Bronchial epithelial cell (primary cell): ENCODE results near the gene PIP5K1B. TPM values are rescaled to one million over a fixed set of nuclear protein-coding genes. Genes with fewer than 3 reads are reported as not detected.
A peak's percentile ranks its signal among the peaks of the same experiment; 100 is the strongest.

Experiments used
- DNase-seq: peaks from one replicate; pipeline ENCODE4 v3.0.0-alpha.2; 2010; ENCODE audit warnings: low read depth
- FAIRE-seq: peaks from 2 replicates; lab custom pipeline; 2011; peaks lifted over from hg19 to GRCh38; lab: Jason Lieb, UNC
- H3K27me3 ChIP-seq: 2 replicates; pipeline ENCODE4 v1.5.1; 2011; ENCODE audit warnings: low read length; ENCODE audit not compliant: control insufficient read depth, insufficient read depth
- H3K36me3 ChIP-seq: 2 replicates; pipeline ENCODE4 v1.5.1; 2011; ENCODE audit warnings: low read length; ENCODE audit not compliant: control insufficient read depth, insufficient read depth
- H3K4me3 ChIP-seq: 2 replicates; pipeline ENCODE4 v1.5.1; 2011; ENCODE audit warnings: mild to moderate bottlenecking, low read depth, low read length, control low read depth
- CTCF ChIP-seq: IDR thresholded peaks from 2 replicates; pipeline ENCODE4 v1.5.1; 2011; ENCODE audit warnings: mild to moderate bottlenecking, moderate library complexity, low read length, control low read depth, inconsistent platforms; ENCODE audit not compliant: insufficient read depth, severe bottlenecking
- total RNA-seq: library from RNA; depleted of rRNA; stranded (reverse); fragments of >200 nt; gene quantifications from 2 replicates; pipeline ENCODE4 v1.2.1, GENCODE V29; 2014

PIP5K1B gene
- total RNA-seq, 1 donor from 2014 or later = 2.9 TPM

- no peaks in the 10 kb centered on the region for H3K27me3 ChIP-seq
- TF ChIP-seq CTCF = no peak
- no peaks in the 10 kb centered on the region for H3K36me3 ChIP-seq
- peak; percentile 12 for DNase-seq
- H3K4me3 ChIP-seq = no peak overlapping the region
- FAIRE-seq = no peak
These were observed 45.7 kb downstream of the PIP5K1B start for GRCh38 chr9:68750786-68751185.

DNA sequence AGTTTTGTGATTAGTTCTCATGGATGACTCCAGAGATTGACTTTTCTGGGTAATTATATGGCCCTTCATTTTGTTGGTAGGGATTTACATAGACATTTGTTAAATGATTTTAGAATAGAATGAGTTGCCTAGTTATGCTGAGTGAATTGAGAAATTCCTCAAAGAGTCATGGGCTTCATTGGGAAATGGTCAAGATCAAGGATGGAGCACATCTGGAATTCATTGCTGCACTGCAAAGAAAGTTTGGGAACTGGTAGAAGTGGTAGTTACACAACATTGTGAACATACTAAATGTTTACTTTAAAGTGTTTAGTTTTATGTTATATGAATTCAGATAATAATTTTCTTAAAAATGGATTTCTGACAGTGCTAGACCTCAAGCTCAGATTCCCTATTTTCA, 46.5 kb downstream of the PIP5K1B start:
- no peaks in the 10 kb centered on the region for H3K27me3 ChIP-seq
- DNase-seq = no peak
- no peak for FAIRE-seq
- TF ChIP-seq CTCF = no peak
- H3K36me3 ChIP-seq = no peaks in the 10 kb centered on the region
- no peak overlapping the region for H3K4me3 ChIP-seq

DNA sequence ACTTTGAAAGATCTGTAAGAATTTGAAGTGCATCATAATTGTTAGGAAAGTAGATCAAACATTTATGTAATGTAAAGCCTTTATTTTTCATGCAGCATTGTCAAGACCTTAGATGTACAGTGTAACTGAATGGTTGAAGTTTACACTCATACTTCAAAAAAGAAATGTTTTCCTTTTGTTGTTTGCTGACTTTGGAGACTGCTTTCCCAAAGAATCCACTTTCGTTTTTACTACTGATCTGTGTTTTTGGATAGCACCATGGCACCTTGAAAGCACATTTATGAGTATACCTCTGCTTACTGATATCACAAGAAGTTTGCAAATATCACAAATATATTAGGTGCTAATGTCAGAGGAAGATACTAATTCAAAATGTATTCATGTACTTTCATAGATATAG, 50.0 kb downstream of the PIP5K1B start:
- Histone ChIP-seq H3K4me3 (no peak overlapping the region), H3K27me3 (no peaks in the 10 kb centered on the region), H3K36me3 (no peaks in the 10 kb centered on the region)
- DNase-seq (no peak), FAIRE-seq (no peak)
- no peak for TF ChIP-seq CTCF

GRCh38 chr9:68755752-68756151, 50.7 kb downstream of the PIP5K1B start:
- Histone ChIP-seq H3K27me3 (no peaks in the 10 kb centered on the region), H3K4me3 (no peak overlapping the region), H3K36me3 (no peaks in the 10 kb centered on the region)
- FAIRE-seq (no peak), DNase-seq (no peak)
- no peak for TF ChIP-seq CTCF

- FAIRE-seq (no peak), DNase-seq (no peak)
- Histone ChIP-seq H3K27me3 (no peaks in the 10 kb centered on the region), H3K36me3 (no peaks in the 10 kb centered on the region), H3K4me3 (no peak overlapping the region)
- no peak for TF ChIP-seq CTCF
These were observed 55.1 kb downstream of the PIP5K1B start for GRCh38 chr9:68759981-68760673.
